Measurements from ENCODE around the gene SYNJ2BP.

Gene SYNJ2BP

DNA sequence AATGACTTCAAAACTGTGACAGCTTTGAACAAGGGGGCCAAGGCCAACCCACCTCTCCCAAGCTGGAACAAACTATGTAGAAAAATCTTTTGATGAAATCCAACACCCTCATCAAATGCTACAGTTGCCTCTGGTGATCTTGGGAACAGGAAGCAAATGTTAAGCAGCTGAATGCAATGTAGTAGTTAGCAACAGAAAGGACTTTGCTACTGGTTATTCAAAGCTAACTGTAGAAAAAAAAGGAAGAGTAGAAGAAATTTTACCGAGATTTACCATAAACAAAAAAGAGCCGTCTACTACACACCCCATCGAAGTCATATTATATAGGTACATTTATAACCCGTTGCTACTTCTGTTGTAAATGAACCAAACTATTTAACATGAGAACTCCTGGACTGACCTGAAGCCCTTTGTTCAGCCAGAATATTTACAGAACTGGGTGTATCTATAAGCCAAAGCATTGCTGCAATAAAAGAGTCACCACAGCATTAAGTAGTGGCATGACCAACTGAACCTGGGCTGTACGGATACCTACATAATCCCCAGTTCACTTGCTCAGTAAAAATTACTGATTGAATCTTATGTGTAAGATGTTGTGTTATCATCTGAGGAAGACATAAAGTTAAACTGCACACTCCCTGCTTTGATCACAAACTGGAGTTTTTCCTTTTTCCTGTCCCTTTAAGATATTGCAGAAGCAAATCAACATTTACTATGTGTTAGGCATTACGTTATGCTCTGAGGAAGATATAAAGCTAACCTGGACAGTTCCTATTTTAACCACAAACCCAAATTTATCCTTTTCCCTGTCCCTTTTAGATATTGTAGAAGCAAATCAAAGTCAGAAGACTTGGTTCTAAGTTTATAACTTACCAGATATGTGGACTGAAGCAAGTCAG lies 25.1 kb downstream of the SYNJ2BP start:
- DNase-seq (ENCODE audit: low spot score), result no peak

DNA sequence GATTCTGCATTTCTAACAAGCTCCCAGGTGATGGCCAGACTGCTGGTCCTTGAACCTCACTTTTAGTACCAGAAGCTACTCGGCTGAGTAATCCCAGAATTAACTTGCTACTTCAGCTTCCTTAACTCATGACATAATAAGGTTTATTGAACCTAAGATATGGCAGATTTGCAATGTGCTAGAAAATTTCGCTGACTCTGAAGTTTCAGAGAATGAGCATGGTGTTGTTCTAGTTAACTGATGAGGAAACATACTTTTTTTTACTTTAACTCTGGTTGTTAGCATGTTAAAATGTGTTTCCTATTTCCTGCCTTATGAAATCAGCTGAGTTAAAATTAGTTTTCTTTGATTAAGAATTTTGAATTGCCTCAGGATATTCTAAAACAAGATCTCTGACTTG lies 34.4 kb downstream of the SYNJ2BP start:
- DNase-seq (ENCODE audit: low spot score), result no peak

DNA sequence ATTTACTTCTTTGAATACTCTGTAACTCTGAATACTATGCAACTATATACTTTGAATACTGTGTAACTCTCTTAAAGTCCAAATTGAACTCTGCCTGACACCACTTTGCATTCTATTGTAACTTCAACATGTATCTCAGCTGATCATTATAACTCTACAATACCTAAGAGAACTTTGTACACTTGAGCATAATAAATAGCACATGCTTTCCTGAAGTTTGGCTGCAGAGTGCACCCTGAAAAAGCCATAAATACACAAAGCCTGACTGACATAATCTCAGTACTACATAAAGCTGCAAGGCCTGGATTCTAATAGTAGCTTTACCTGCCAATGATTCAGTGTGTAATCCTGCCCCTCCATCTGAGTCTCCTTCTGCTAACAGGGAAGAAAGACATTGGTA lies 36.1 kb downstream of the SYNJ2BP start:
- no peak for DNase-seq (ENCODE audit: low spot score)

DNA sequence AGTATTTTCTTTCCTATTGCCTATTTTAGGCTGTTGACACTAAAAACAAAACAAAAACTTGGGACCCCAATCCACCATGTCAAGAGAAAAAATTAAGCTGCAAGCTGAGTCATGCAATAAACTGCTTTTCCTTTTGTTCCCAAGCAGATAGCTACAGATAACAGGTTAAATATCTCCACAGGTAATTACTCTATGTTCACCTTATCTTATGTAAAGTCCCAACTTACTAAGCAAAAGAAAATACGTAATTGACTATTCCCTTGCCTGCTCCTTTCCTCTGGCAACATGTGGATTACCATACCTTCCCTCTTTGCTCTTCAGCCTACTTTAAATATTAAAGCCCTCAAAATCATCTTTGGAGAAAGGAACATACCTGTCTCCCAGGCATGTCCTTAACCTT lies 38.2 kb downstream of the SYNJ2BP start:
- DNase-seq (ENCODE audit: low spot score), result no peak
